NCI-H2196 (cell line): ENCODE measurements around the gene TTC17.

ENCODE experiments used
- DNase-seq: peaks from one replicate; lab custom pipeline; 2025; ENCODE audit not compliant: unreplicated experiment; lab: John Stamatoyannopoulos, UW

TTC17 gene

GRCh38 chr11:43521471-43521870 lies 162.8 kb downstream of the TTC17 start:
- no peak for DNase-seq

DNA sequence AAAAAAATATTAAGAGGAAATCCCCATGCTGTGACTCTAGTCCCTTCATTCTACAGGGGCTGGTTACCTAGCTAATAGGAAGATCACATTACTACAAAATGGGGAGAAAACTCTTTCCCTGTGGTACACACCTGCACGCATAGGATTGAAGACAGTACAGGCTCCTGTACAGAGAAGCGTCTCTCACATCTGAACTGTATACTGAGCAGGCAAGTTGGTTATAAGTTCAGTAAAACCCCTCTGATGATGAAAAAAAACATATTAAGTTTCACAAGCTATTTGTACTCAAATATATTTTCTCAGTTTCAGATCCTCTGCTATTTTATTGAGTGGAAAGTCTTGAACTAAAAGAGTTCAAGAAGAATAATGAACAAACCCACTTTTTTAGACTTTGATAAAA lies 164.9 kb downstream of the TTC17 start:
- no peak for DNase-seq

DNA sequence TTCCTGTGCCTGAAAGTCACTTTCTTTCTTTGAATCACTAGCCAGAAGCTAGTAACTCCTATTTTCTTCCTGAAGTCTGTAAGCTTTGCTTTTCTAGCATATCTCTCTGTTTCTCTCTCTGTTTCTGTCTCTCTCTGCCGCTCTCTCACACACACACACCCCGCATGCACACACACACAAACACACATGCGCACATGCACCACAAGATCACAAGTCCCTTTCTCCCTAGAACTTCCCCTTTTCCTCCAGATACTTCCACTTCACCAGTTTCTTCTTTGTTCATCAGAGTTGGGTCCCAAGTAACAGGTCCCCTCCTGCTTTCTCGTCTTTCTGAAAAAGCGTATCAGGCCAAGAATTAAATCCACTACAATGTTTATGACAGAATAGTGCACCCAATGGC lies 173.3 kb downstream of the TTC17 start:
- no peak for DNase-seq

DNA sequence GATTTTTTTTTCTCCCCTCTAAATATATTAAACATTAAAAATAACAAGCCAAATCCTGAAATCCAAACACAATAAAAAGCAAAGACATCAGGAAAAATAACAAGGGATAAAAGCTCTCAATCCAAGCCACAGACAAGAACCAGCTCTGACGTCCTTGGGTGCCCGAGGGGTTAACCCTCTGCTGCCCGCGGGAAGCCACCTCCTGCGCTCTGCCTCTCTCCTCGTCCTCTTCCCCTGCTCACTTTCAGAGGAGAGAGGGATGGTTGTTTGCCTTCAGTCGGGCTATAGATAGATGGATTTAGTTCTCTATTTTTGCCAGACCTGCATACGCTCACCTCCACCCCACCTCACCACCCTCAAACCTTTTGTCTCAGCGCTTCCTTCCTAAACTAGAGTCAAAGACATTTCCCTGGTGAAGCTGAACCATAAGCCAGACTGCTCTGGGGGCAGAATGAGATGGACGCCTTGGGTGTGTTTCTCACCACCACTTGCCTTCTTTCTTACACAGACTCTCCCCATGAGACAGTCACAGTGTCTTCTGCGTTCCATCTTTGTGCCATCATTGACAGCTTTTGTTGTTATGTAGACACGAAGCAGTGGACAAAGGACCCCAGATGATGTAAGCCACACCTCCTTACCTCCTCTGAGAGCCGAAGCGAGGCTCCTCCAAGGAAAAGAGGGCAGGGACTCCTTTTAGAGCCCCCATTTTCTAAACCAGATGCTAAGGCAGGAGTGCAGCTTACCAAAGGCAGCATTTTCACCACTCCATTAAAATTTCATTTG lies 179.3 kb downstream of the TTC17 start:
- DNase-seq, result no peak

DNA sequence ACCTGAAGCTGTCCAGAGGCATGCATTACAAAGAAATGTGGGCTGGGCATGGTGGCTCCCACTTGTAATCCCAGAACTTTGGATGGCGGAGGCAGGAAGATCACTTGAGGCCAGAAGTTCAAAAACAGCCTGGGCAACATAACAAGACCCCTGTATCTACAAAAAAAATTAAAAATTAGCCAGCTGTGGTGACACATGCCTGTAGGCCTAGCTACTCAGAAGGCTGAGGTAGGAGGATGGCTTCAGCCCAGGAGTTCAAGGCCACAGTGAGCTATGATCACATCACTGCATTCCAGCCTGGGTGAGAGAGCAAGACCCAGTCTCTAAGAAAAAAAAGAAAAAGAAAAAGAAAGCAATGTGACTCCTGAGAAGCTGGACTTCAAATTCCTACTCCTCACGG lies 183.3 kb downstream of the TTC17 start:
- DNase-seq, result no peak

GRCh38 chr11:43542750-43543712 lies 184.3 kb downstream of the TTC17 start:
- DNase-seq, result no peak
